ENCODE measurements around the gene CALN1.

DNA sequence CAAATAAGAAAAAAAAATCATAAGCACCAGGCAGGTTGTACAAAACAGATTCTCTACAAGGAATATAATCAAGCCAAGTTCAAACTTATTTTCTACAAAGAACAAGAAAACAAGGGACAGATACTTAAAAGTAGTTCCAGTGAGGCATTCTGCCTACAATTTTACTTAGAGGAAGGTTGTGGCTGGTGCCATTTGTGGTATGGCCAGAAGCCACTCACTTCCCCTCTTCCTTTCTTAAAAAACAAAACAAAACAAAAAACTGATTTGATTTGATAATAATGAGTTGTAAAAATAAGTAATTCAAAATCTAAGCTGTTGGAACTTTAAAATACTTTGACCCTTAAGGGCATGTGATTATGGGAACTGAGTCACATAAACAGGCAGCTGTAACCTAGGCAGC, 420.6 kb downstream of the CALN1 start:
- TF ChIP-seq CTCF (optimal IDR thresholded peaks at IDR 0.05 in 1 of 3, IDR thresholded peaks at IDR 0.05 in 1 of 3, conservative IDR thresholded peaks at IDR 0.05 in 1 of 3; ENCODE audit: extremely low read depth in 1 of 3, insufficient read depth in 2 of 3, low read length in 3 of 3) (no peak), EZH2 (IDR thresholded peaks at IDR 0.05; ENCODE audit: low read length) (no peak)
